Measurements from ENCODE around the gene GRAPL.
"Not testable (repeated sequence)": the region's sequence is repeated elsewhere in the genome, so short reads cannot be mapped to it uniquely, and the experiment has no call there.

GRAPL gene

DNA sequence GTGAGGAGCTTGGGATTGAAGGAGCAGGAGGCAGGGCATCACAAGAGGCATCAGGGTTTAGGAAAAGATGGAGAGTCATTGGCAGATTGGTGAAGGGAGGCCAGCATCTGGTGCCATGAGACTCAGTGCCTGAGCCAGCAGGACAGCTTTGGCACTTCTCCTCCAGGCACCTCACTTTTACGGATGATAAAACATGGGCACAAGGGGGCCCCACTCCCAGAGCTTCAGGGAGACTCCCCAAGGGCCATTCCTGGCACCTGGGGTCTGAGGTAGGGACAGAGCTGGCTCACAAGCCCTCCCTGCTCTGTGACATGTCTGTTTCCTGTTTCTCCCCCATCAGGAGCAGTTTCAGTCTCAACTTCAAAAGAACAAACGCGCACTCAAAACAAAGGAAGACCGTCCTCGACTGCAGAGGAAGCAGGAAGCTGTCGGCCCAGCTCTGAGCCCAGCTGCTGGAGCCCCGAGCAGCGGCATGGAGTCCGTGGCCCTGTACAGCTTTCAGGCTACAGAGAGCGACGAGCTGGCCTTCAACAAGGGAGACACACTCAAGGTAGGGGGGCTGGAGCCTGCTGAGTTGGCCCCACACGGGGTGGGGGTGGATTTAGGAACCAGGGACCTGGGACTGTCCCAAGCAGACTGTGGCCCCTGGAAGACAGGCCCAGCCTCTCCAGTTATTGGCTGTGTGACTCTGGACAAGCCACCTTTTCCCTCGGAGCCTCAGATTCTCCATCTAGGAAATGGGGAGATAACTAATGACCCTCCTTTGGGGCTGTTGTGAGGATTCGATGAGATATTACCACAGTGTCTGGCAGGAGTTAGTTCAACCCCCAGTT lies at the start of gene GRAPL:
Gene GRAPL, plus strand, starts transcription at position 442 of the 833 bp plus-strand sequence. Its CDS starts 31 bp downstream, at position 473.
- not testable (repeated sequence) for DNase-seq (ENCODE audit: low read depth, low spot score)

DNA sequence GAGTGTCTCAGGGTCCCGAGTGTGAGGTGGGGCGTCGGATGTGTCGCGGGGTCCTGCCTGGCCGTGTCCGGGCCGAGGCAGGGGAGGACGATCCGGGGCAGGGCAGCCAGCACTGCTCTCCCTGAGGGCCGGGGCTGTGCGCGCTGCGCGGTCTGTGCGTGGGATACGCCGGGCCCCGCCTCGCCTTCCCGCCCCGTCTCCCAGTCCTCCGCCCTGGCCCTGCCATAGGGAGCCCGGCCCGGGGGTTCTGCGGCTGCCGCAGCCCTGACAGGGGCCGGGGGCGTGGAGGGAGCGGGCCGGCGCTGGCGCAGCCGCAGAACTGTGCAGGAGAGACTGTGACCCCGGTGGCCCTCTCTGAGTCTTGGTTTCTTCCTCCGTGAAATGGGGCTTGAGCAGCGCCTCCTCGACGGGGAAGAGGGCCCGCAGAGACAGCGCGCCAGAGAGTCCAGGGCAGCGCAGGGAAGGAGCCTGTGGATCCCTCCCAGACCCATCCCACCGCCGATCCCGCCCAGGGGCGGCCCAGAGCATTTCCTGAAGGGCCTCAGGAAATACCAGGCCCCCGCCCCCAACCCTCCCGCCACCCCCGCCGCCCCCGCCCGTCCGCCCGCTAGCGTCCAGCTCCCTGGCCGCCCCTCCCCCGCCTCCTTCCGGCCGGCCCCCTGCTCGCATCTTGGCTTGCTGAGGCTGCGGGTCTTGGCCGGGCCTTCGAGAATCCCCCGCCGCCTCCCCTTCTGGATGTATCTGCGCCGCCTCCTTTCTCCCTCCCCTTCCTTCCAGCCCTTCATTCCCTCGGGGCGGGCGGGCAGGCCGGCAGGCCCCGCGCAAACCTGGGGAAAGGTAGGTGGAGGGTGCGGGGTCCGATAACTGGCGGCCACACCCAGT lies 38.3 kb upstream of the GRAPL start:
- not testable (repeated sequence) for DNase-seq (ENCODE audit: low read depth, low spot score)

GRCh38 chr17:19090058-19090772 lies 37.2 kb upstream of the GRAPL start:
- not testable (repeated sequence) for DNase-seq (ENCODE audit: low read depth, low spot score)

GRCh38 chr17:19092737-19093683 lies 34.4 kb upstream of the GRAPL start:
- DNase-seq (ENCODE audit: low read depth, low spot score), result not testable (repeated sequence)

DNA sequence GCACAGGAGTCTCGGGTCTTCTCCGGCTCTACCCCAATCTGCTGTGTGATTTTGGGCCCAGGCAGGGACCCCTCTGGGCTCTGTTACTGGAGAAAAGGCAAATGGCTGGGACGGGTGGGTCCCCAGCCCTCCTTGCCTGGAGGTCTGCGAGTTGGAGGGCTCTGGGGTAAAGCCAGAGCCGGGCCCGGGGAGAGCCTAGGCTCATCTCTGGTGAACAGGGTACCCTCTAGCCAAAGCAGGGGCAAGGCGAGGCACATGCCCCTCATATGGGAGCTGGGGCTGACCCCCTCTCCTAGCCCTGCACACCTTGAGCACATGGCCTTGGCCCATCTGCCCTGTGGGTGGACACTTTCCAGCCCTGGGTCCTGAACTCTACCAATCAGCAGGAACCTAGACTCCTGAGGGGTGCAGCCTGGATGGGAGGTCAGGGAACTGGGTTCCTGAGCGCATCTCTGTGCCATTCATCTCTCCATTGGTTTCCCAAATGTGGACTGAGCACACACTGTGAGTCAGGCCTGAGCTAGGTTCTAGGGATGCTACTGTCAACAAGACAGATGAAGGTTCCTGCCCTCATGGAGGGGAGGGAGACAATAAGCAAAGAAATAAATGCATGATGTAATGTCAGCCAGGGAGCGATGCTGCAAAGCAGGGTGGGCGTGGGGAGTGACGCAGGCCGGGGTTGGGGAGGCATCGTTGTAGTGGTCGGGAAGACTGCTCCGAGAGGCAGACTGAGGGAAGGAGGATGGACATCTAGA lies 33.5 kb upstream of the GRAPL start:
- DNase-seq (ENCODE audit: low read depth, low spot score), result not testable (repeated sequence)

GRCh38 chr17:19108517-19108916 lies 18.9 kb upstream of the GRAPL start:
- not testable (repeated sequence) for DNase-seq (ENCODE audit: low read depth, low spot score)

- not testable (repeated sequence) for DNase-seq (ENCODE audit: low read depth, low spot score)
These were observed 16.9 kb upstream of the GRAPL start for GRCh38 chr17:19110189-19111097.

GRCh38 chr17:19111111-19111711 lies 16.2 kb upstream of the GRAPL start:
- DNase-seq (ENCODE audit: low read depth, low spot score), result not testable (repeated sequence)

- DNase-seq (ENCODE audit: low read depth, low spot score), result peak; percentile 29
These were observed 15.5 kb upstream of the GRAPL start for GRCh38 chr17:19111801-19112458.

GRCh38 chr17:19112459-19112826 lies 14.9 kb upstream of the GRAPL start:
- DNase-seq (ENCODE audit: low read depth, low spot score), result not testable (repeated sequence)

DNA sequence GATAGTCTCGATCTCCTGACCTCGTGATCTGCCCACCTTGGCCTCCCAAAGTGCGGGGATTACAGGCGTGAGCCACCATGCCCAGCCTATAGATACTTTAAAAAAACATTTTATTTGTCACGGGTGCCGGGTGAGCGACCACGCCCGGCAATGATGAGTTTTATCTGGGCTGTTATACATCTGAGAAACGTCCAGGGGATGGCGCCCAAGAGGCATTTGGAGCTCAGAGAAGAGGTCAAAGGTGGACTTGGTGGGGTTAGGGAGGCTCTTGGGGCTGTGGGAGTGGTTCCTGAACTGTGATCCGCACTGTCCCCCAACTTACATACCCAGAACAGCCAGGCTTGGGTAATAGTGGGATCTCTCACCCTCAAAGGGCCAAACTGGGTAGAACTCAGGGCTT lies 8.7 kb upstream of the GRAPL start:
- DNase-seq (ENCODE audit: low read depth, low spot score), result not testable (repeated sequence)

- not testable (repeated sequence) for DNase-seq (ENCODE audit: low read depth, low spot score)
These were observed 2.1 kb upstream of the GRAPL start for GRCh38 chr17:19125289-19125688.

DNA sequence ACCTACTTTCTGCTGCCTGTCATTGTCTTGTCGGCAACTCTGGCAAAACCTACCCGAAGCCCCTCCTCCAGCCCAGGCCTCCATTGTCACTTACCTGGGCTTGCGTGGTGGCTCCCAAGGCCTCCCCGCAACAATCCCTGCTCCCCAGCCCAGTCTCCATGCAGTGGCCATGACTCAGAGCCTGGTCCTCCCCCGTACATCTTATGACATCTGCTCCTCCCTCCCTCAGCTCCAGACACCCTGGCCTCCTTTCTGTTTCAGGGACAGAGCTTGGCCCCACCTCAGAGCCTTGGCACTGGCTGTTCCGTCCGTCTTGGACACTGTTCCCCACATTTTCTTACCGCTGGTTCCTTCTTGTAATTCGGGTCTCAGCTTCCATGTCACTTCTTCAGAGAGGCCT lies 2.1 kb downstream of the GRAPL start:
- DNase-seq (ENCODE audit: low read depth, low spot score), result not testable (repeated sequence)

GRCh38 chr17:19131108-19131507 lies 3.7 kb downstream of the GRAPL start:
- DNase-seq (ENCODE audit: low read depth, low spot score), result not testable (repeated sequence)

DNA sequence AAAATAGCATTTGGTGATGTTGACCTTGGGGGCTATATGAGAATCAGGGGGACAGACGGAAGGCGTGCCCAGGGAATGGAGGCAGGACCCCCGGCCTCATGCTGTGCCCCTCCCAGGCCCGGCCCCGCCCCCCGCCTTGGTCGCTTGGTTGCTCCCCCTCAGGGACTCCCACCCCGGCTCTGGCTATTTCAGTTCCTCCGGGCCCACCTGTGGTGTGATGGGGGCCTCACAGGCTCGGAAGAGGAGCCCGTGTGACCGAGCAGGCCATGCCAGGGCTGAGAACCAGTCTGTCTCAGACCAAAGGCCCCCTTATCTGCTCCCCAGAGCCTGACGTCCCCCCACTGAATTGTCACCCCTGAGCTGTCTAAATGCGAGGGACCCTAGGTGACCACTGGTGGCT lies 4.4 kb downstream of the GRAPL start:
- DNase-seq (ENCODE audit: low read depth, low spot score), result not testable (repeated sequence)

- not testable (repeated sequence) for DNase-seq (ENCODE audit: low read depth, low spot score)
These were observed 6.4 kb downstream of the GRAPL start for GRCh38 chr17:19133793-19134192.

GRCh38 chr17:19135391-19135790 lies 8.0 kb downstream of the GRAPL start:
- not testable (repeated sequence) for DNase-seq (ENCODE audit: low read depth, low spot score)

DNA sequence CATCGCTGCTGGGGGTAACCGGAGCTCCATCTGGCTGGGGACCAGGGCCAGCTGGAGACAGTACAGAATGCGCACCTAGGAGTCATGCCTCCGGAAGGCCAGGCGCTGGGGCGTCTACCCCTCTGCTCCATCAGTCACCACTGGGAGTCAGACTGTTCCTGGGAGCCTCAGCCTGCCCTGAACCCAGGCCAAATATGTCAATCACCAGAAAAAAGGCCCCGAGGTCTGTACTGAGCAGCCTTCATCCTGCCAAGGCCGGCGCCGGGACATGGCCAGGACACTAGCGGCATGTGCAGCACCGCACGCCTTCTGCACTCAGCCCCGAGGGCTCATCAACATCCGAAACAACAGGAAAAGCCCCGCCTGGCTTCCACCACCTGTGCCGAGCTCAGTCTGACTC lies 8.7 kb downstream of the GRAPL start:
- DNase-seq (ENCODE audit: low read depth, low spot score), result not testable (repeated sequence)
